Subcutaneous adipose tissue (tissue), 1 donor: ENCODE measurements around the gene SMIM45.

ENCODE experiments used
- CTCF ChIP-seq: fragments of 450-650 bp; IDR thresholded peaks from one replicate; pipeline ENCODE4 v1.5.1; 2016; ENCODE audit warnings: low read depth, mild to moderate bottlenecking, control low read depth, antibody characterized with exemption, moderate library complexity

SMIM45 gene

GRCh38 chr22:41970601-41971000 is 18.7 kb downstream of the SMIM45 start:
- TF ChIP-seq CTCF = no peak

GRCh38 chr22:41971431-41971830 is 19.5 kb downstream of the SMIM45 start:
- TF ChIP-seq CTCF = no peak

- no peak for TF ChIP-seq CTCF
Observed at GRCh38 chr22:41974691-41975290, 22.8 kb downstream of the SMIM45 start.

- no peak for TF ChIP-seq CTCF
Observed at GRCh38 chr22:41975299-41976069, 23.5 kb downstream of the SMIM45 start.

GRCh38 chr22:41976070-41976901 is 24.3 kb downstream of the SMIM45 start:
- no peak for TF ChIP-seq CTCF

GRCh38 chr22:41976961-41977566 is 25.1 kb downstream of the SMIM45 start:
- no peak for TF ChIP-seq CTCF
